Hindlimb muscle (tissue), 1 donor: ENCODE measurements around the gene ISG20L2. TPM values are rescaled to one million over a fixed set of nuclear protein-coding genes. Genes with fewer than 3 reads are reported as not detected.

Experiments
- DNase-seq: peaks from one replicate; pipeline ENCODE4 v3.0.0-alpha.2; 2013
- polyA plus RNA-seq: library from polyadenylated mRNA; unstranded; fragments of 120-200 nt; gene quantifications from one replicate; pipeline ENCODE4 v1.2.1, GENCODE V29; 2013; ENCODE audit not compliant: insufficient read length

Gene ISG20L2
- polyA plus RNA-seq, 1 donor = 24.0 TPM

DNA sequence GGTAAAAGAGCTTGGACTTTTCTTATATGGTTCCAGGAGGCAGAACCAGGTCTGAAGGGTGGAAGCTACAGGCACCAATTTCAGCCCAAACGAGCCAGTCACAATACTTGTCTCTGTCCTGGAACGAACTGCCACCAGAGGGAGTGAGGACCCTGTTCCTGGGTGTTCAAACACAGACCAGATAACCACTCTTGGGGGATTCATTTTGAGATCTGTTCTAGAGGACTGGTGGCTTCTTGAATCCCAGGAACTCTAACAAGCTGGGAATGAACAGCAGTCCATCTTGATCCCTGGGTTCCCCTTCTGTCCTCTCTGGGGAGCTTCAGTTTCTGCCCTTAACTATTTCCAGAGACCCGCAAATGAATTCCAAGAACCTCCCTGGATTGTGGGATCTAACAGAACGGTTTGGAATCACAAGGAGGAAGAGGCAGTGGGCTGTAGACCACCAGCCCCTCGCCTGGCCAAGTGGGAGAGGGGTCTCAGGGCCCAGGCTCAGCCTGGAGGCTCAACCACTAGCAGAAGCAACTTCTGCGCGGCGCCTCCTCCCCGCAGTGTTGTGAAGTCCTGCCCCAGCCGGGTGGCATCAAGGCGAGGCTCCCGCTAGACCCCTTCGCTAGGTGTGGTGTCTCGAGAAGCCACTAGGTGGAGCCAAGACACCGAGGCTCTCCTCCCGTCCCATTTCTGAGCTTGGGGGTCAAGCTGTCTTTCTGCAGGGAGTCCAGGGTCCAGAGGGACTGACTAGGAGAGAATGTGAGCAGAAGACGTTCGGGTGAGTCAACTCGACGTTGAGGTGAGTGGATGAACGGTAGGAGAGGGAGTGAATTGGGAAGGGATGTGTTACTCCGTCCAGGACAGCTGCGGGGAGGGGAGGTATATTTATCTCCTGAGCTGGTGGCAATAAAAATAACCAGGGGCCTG lies 39.3 kb downstream of the ISG20L2 start:
- DNase-seq = peak; percentile 83

GRCh38 chr1:156684227-156684782 lies 44.3 kb downstream of the ISG20L2 start:
- no peak for DNase-seq

GRCh38 chr1:156682166-156682890 lies 46.2 kb downstream of the ISG20L2 start:
- DNase-seq = no peak

- DNase-seq = no peak
These were observed 47.2 kb downstream of the ISG20L2 start for GRCh38 chr1:156681196-156681960.

DNA sequence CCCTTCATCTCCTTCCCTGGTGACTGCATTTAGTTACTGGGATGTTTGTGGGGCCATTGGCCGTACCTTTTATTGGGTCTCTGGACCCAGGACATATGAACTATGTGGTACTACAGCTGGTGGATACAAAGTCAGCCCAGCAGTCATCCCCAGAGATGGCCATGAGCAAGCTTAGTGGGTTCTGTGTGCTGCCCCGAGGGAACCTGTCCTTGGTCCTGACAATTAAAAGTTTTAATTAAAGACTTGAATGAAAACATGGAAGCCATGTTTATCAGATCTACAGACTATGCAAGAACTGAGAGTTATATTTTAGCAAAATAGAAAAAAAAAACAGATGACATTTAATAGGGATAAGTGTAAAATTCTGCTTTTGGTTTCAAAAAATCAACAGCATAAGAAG lies 48.5 kb downstream of the ISG20L2 start:
- DNase-seq = no peak

GRCh38 chr1:156677616-156678596 lies 50.7 kb downstream of the ISG20L2 start:
- DNase-seq = peak; percentile 85

GRCh38 chr1:156676820-156677615 lies 51.5 kb downstream of the ISG20L2 start, which contains the start of gene NES:
Gene NES (minus strand): TSS chr1:156677407. CDS start chr1:156677264, 143 bp downstream.
- peak; percentile 87 for DNase-seq

- no peak for DNase-seq
These were observed 52.3 kb downstream of the ISG20L2 start for GRCh38 chr1:156676114-156676819.

- DNase-seq = no peak
These were observed 53.1 kb downstream of the ISG20L2 start for GRCh38 chr1:156675210-156676113.

- no peak for DNase-seq
These were observed 55.0 kb downstream of the ISG20L2 start for GRCh38 chr1:156673387-156674121.

Other genes with a start within 250 kb of the ISG20L2 start
- 102 TPM for gene MEF2D, start 228.0 kb downstream of the ISG20L2 start, polyA plus RNA-seq
- 6.7 TPM for gene IQGAP3, start 156.2 kb downstream of the ISG20L2 start, polyA plus RNA-seq
- gene TTC24, start 149.0 kb downstream of the ISG20L2 start, polyA plus RNA-seq = 0.80 TPM
- 26.1 TPM for gene NAXE, start 137.0 kb downstream of the ISG20L2 start, polyA plus RNA-seq
- gene GPATCH4, start 127.3 kb downstream of the ISG20L2 start, polyA plus RNA-seq = 26.3 TPM
- gene HAPLN2, start 109.4 kb downstream of the ISG20L2 start, polyA plus RNA-seq = 0.43 TPM
- gene BCAN, start 86.6 kb downstream of the ISG20L2 start, polyA plus RNA-seq = 0.88 TPM
- 1,095 TPM for gene NES, start 51.4 kb downstream of the ISG20L2 start, polyA plus RNA-seq
- 314 TPM for gene CRABP2, start 23.2 kb downstream of the ISG20L2 start, polyA plus RNA-seq
- 22.2 TPM for gene METTL25B, start 297 bp downstream of the ISG20L2 start, polyA plus RNA-seq
- gene MRPL24, start 12.3 kb upstream of the ISG20L2 start, polyA plus RNA-seq = 64.6 TPM
- 142 TPM for gene HDGF, start 22.9 kb upstream of the ISG20L2 start, polyA plus RNA-seq
- gene PRCC, start 38.8 kb upstream of the ISG20L2 start, polyA plus RNA-seq = 64.9 TPM
- gene SH2D2A, start 88.1 kb upstream of the ISG20L2 start, polyA plus RNA-seq = 0.49 TPM
- gene INSRR, start 130.4 kb upstream of the ISG20L2 start, polyA plus RNA-seq = 0.93 TPM
- gene NTRK1, start 132.1 kb upstream of the ISG20L2 start, polyA plus RNA-seq = 1.1 TPM
- gene PEAR1, start 165.0 kb upstream of the ISG20L2 start, polyA plus RNA-seq = 29.2 TPM
- 0.83 TPM for gene LRRC71, start 191.9 kb upstream of the ISG20L2 start, polyA plus RNA-seq